Smooth muscle cell (in vitro differentiated cells): ENCODE data around the gene TOM1. TPM values are rescaled to one million over a fixed set of nuclear protein-coding genes. Genes with fewer than 3 reads are reported as not detected.
A peak's percentile ranks its signal among the peaks of the same experiment; 100 is the strongest.

ENCODE experiments used
- DNase-seq: peaks from one replicate; lab custom pipeline; 2025; ENCODE audit not compliant: unreplicated experiment; lab: John Stamatoyannopoulos, UW
- H2AFZ ChIP-seq: fragments of 200-600 bp; sonication (generic); 2 replicates; pipeline ENCODE4 v1.6.0; 2016; ENCODE audit warnings: antibody characterized with exemption, low read depth, mild to moderate bottlenecking
- H3F3A ChIP-seq: fragments of 200-600 bp; sonication (generic); 2 replicates; pipeline ENCODE4 v1.6.0; 2017; ENCODE audit warnings: antibody characterized with exemption, low read depth
- H3K27ac ChIP-seq: fragments of 200-600 bp; sonication (generic); 2 replicates; pipeline ENCODE4 v1.5.1; 2016; ENCODE audit warnings: low read depth, mild to moderate bottlenecking
- H3K27me3 ChIP-seq: fragments of 200-600 bp; sonication (generic); 2 replicates; pipeline ENCODE4 v1.6.1; 2016; ENCODE audit warnings: low read depth, mild to moderate bottlenecking
- H3K36me3 ChIP-seq: fragments of 200-600 bp; sonication (generic); 2 replicates; pipeline ENCODE4 v1.5.1; 2016; ENCODE audit warnings: low read depth
- H3K4me1 ChIP-seq: fragments of 200-600 bp; sonication (generic); 2 replicates; pipeline ENCODE4 v1.5.1; 2016; ENCODE audit warnings: low read depth
- H3K4me2 ChIP-seq: fragments of 200-600 bp; sonication (generic); 2 replicates; pipeline ENCODE4 v1.6.0; 2016; ENCODE audit warnings: mild to moderate bottlenecking
- H3K4me3 ChIP-seq: fragments of 200-600 bp; sonication (generic); 2 replicates; pipeline ENCODE4 v1.5.1; 2016; ENCODE audit warnings: mild to moderate bottlenecking
- H3K79me2 ChIP-seq: fragments of 200-600 bp; sonication (generic); 2 replicates; pipeline ENCODE4 v1.6.0; 2016; ENCODE audit warnings: low read depth, mild to moderate bottlenecking
- H3K9ac ChIP-seq: fragments of 200-600 bp; sonication (generic); 2 replicates; pipeline ENCODE4 v1.6.0; 2016; ENCODE audit warnings: low read depth
- H3K9me3 ChIP-seq: fragments of 200-600 bp; sonication (generic); replicated peaks from 2 replicates; pipeline ENCODE4 v1.5.1; 2016; ENCODE audit warnings: low read depth
- H4K20me1 ChIP-seq: fragments of 200-600 bp; sonication (generic); 2 replicates; pipeline ENCODE4 v1.6.0; 2016; ENCODE audit warnings: low read depth
- CTCF ChIP-seq: fragments of 200-600 bp; sonication (generic); IDR thresholded peaks from 2 replicates; pipeline ENCODE4 v1.5.1; 2017; ENCODE audit warnings: borderline replicate concordance, mild to moderate bottlenecking, antibody characterized with exemption; ENCODE audit not compliant: insufficient read depth, poor library complexity, severe bottlenecking
- WGBS: methylation state at CpG from one replicate; pipeline ENCODE4 v1.1.7; 2016; ENCODE audit warnings: low lambda C conversion rate; 5-methylcytosine and 5-hydroxymethylcytosine counted together
- polyA plus RNA-seq: library from polyadenylated mRNA; unstranded; fragments of >200 nt; fragmentation: Nextera tagmentation; extraction: Ambion mirVana; gene quantifications from 2 replicates; pipeline ENCODE4 v1.2.1, GENCODE V29; 2016
- total RNA-seq: library from RNA; depleted of rRNA; stranded (reverse); fragments of >200 nt; gene quantifications from 2 replicates; pipeline ENCODE4 v1.2.3, GENCODE V29; 2014

Gene TOM1
- total and polyA plus RNA-seq, 2 experiments from 2014 or later: 86.1 to 127 TPM

GRCh38 chr22:35296051-35296450 is 3.6 kb upstream of the TOM1 start:
- no peaks in the 10 kb centered on the region for H4K20me1 ChIP-seq
- no peak overlapping the region for H3K4me3 ChIP-seq
- no peak for TF ChIP-seq CTCF
- H3K9me3 ChIP-seq: no peaks in the 10 kb centered on the region
- no peak overlapping the region for H3K9ac ChIP-seq
- H2AFZ ChIP-seq: no peak overlapping the region
- no peaks in the 10 kb centered on the region for H3K79me2 ChIP-seq
- H3K36me3 ChIP-seq: peaks cover 17% of the 10 kb centered on the region
- no peak overlapping the region for H3K27ac ChIP-seq
- no peaks in the 10 kb centered on the region for H3K27me3 ChIP-seq
- no peak for DNase-seq
- no peak overlapping the region for H3K4me2 ChIP-seq
- H3K4me1 ChIP-seq: peaks cover 9% of the 10 kb centered on the region
- H3F3A ChIP-seq: no peaks in the 10 kb centered on the region

DNA sequence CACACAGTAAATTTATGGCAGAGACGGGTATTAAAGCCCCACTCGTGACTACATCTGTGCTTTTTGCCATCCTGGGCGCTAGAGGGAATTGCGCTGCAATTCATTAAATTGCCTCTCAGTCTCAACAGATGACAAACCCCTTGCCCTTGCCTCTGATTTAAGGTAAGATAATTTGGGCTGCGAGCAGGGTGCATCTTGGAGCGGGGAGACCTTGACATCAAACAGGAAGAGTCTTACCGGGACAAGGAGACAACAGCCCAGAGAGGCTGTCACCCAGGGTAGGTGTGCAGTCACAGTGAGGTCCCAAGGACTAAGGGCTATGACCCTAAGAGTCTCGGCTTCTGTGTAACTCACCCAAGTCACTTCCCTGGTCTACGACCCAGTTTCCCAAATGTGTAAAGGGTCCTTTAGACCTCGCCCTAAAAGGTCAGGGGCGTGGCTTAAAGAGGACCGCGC is 449 bp upstream of the TOM1 start:
- Histone ChIP-seq H3K79me2 (peaks cover 10% of the 10 kb centered on the region), H3K9me3 (no peaks in the 10 kb centered on the region), H3K9ac (peak overlapping the region; percentile 95), H3K4me1 (peaks cover 9% of the 10 kb centered on the region), H3K4me3 (peak overlapping the region; percentile 64), H3F3A (peaks cover 3% of the 10 kb centered on the region), H3K27ac (peak overlapping the region; percentile 97), H3K27me3 (no peaks in the 10 kb centered on the region), H3K4me2 (peak overlapping the region; percentile 89), H3K36me3 (peaks cover 6% of the 10 kb centered on the region), H2AFZ (peak overlapping the region; percentile 9), H4K20me1 (no peaks in the 10 kb centered on the region)
- DNase-seq: no peak
- no peak for TF ChIP-seq CTCF
- 21% methylated on average over 13 of the region's 13 CpGs for WGBS

DNA sequence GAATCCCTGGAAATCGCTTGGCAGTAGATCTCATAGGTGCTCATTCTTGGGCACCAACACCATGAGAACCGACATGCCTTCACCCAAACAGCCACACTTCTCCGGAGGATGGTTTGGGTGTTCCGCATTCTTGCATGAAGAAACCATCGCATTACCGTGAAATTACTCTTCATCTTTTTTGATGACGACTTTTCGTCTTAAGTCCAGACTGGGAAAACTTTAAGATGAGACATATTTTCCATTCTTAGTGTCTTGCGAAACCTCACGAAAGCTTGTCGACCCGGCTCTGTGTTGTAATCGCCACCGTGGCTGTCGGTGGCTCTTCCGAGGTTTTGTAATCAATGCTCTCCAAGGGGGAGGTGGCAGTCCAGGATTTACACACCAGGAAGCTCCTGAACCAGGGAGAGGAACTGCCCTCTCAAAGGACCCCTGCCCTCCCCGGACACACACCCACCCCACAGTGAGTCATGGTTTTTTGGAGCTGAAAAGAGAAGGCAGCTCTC is 1.7 kb downstream of the TOM1 start:
- Histone ChIP-seq H3K9ac (peak overlapping the region; percentile 95), H3F3A (peaks cover 3% of the 10 kb centered on the region), H3K4me2 (peak overlapping the region; percentile 89), H3K36me3 (no peaks in the 10 kb centered on the region), H3K4me1 (peaks cover 9% of the 10 kb centered on the region), H3K79me2 (peaks cover 24% of the 10 kb centered on the region), H3K27ac (peak overlapping the region; percentile 97), H3K9me3 (no peaks in the 10 kb centered on the region), H3K4me3 (peak overlapping the region; percentile 64), H4K20me1 (peaks cover 16% of the 10 kb centered on the region), H2AFZ (no peak overlapping the region), H3K27me3 (no peaks in the 10 kb centered on the region)
- WGBS: 14% methylated on average over 17 of the region's 17 CpGs
- peak; percentile 47 for DNase-seq
- no peak for TF ChIP-seq CTCF

GRCh38 chr22:35303029-35303624 is 3.4 kb downstream of the TOM1 start:
- no peak overlapping the region for H3K4me3 ChIP-seq
- peaks cover 33% of the 10 kb centered on the region for H4K20me1 ChIP-seq
- H3K79me2 ChIP-seq: peaks cover 41% of the 10 kb centered on the region
- no peak overlapping the region for H2AFZ ChIP-seq
- no peak overlapping the region for H3K9ac ChIP-seq
- H3K36me3 ChIP-seq: no peaks in the 10 kb centered on the region
- DNase-seq: no peak
- H3K4me2 ChIP-seq: peak overlapping the region; percentile 16
- no peak for TF ChIP-seq CTCF
- peak overlapping the region; percentile 97 for H3K27ac ChIP-seq
- peaks cover 17% of the 10 kb centered on the region for H3K4me1 ChIP-seq
- H3K27me3 ChIP-seq: no peaks in the 10 kb centered on the region
- peaks cover 3% of the 10 kb centered on the region for H3F3A ChIP-seq
- H3K9me3 ChIP-seq: no peaks in the 10 kb centered on the region
- 86% methylated on average over 5 of the region's 5 CpGs for WGBS
